Measurements from ENCODE around the gene XYLB. TPM values are rescaled to one million over a fixed set of nuclear protein-coding genes. Genes with fewer than 3 reads are reported as not detected.

The XYLB gene
- total and polyA plus RNA-seq, 2 of the 13 experiments (the other 11 are each of a cell fraction or from before 2014, with no cell fraction given): 25.9 to 30.0 TPM

- no peak for TF ChIP-seq ZBED4 (CRISPR knock-in tag; IDR thresholded peaks at IDR 0.05; ENCODE audit: borderline replicate concordance)
- TF ChIP-seq MATR3 (CRISPR knock-in tag; IDR thresholded peaks at IDR 0.05): no peak
- peak; percentile 21 for TF ChIP-seq RBM39 (IDR thresholded peaks at IDR 0.05; ENCODE audit: low read depth, low read length, poor library complexity, severe bottlenecking)
- TF ChIP-seq KDM2A (CRISPR knock-in tag; IDR thresholded peaks at IDR 0.05; ENCODE audit: borderline replicate concordance, low read depth): no peak; the same call in 1 of the 2 replicates
- no peak for TF ChIP-seq SOX13 (IDR thresholded peaks at IDR 0.05)
- peak in 1 of 2 experiments; percentile 21; a peak in 1 of 4 replicates for TF ChIP-seq SOX13 (CRISPR knock-in tag; conservative IDR thresholded peaks at IDR 0.05 in 1 of 2, IDR thresholded peaks at IDR 0.05 in 1 of 2)
- peak; percentile 54; the same call in 1 of the 2 replicates for TF ChIP-seq RARA (CRISPR knock-in tag; IDR thresholded peaks at IDR 0.05)
- no peak for TF ChIP-seq ZNF883 (CRISPR knock-in tag; IDR thresholded peaks at IDR 0.05; ENCODE audit: not compliant biosample characterization)
- no peak for TF ChIP-seq RBM22 (optimal IDR thresholded peaks at IDR 0.05; ENCODE audit: low read length)
- TF ChIP-seq KDM5B (CRISPR knock-in tag; IDR thresholded peaks at IDR 0.05; ENCODE audit: borderline replicate concordance): 0 out of 2 replicates have a peak, but pooled peaks have one; percentile 28
- TF ChIP-seq STAG1 (CRISPR knock-in tag; IDR thresholded peaks at IDR 0.05): no peak
- TF ChIP-seq ZNF510 (CRISPR knock-in tag; IDR thresholded peaks at IDR 0.05; ENCODE audit: low read depth): no peak
- TF ChIP-seq ZNF44 (CRISPR knock-in tag; IDR thresholded peaks at IDR 0.05): no peak
- TF ChIP-seq HOXA3 (CRISPR knock-in tag; IDR thresholded peaks at IDR 0.05): peak; percentile 72
- no peak for TF ChIP-seq ZZZ3 (CRISPR knock-in tag; IDR thresholded peaks at IDR 0.05; ENCODE audit: borderline replicate concordance)
- TF ChIP-seq HNF4G (IDR thresholded peaks at IDR 0.05; ENCODE audit: borderline replicate concordance, low read depth, low read length): peak; percentile 86
- peak; percentile 76; the same call in 1 of the 2 replicates for TF ChIP-seq HNF4G (CRISPR knock-in tag; IDR thresholded peaks at IDR 0.05; ENCODE audit: borderline replicate concordance, low read depth)
- TF ChIP-seq MAFF (IDR thresholded peaks at IDR 0.05; ENCODE audit: low read depth, low read length): no peak
- no peak for TF ChIP-seq ZNF549 (CRISPR knock-in tag; IDR thresholded peaks at IDR 0.05)
- no peak for TF ChIP-seq NFYB (CRISPR knock-in tag; IDR thresholded peaks at IDR 0.05)
- peak; percentile 15; the same call in 1 of the 2 replicates for TF ChIP-seq ELF1 (CRISPR knock-in tag; IDR thresholded peaks at IDR 0.05)
- TF ChIP-seq ZNF282 (IDR thresholded peaks at IDR 0.05; ENCODE audit: partially characterized antibody): no peak
- TF ChIP-seq RXRB (CRISPR knock-in tag; IDR thresholded peaks at IDR 0.05; ENCODE audit: borderline replicate concordance): 0 out of 2 replicates have a peak, but pooled peaks have one; percentile 46
- TF ChIP-seq PLRG1 (conservative IDR thresholded peaks at IDR 0.05): no peak
- TF ChIP-seq ZNF569 (CRISPR knock-in tag; IDR thresholded peaks at IDR 0.05; ENCODE audit: borderline replicate concordance): no peak
- TF ChIP-seq ZC3H13 (CRISPR knock-in tag; IDR thresholded peaks at IDR 0.05): 0 out of 2 replicates have a peak, but pooled peaks have one; percentile 24
- no peak for TF ChIP-seq ATM (IDR thresholded peaks at IDR 0.05; ENCODE audit: borderline replicate concordance)
- TF ChIP-seq GFI1 (CRISPR knock-in tag; IDR thresholded peaks at IDR 0.05; ENCODE audit: borderline replicate concordance): no peak
These were observed 1.0 kb downstream of the XYLB start (continued) for GRCh38 chr3:38347421-38348200.

All from HepG2 (cell line).